HepG2 (cell line): ENCODE data around the gene ANO9.

Source experiments
- CEBPG ChIP-seq: IDR thresholded peaks from 2 replicates; pipeline ENCODE4 v1.6.1; 2016
- HOMEZ ChIP-seq: IDR thresholded peaks from 2 replicates; pipeline ENCODE4 v1.6.1; 2016; ENCODE audit warnings: low read depth
- KDM1A ChIP-seq: IDR thresholded peaks from 2 replicates; pipeline ENCODE4 v1.6.1; 2016; ENCODE audit warnings: missing compliant biosample characterization
- MYC ChIP-seq: sonication (generic); formaldehyde crosslinking; IDR thresholded peaks from 2 replicates; pipeline ENCODE4 v1.9.0; 2021; ENCODE audit warnings: missing genetic modification reagents, borderline replicate concordance
- NAIF1 ChIP-seq: sonication (generic); formaldehyde crosslinking; IDR thresholded peaks from 2 replicates; pipeline ENCODE4 v1.5.0; 2020; ENCODE audit warnings: mild to moderate bottlenecking, missing genetic modification reagents, borderline replicate concordance
- NBN ChIP-seq: fragments of 450-650 bp; conservative IDR thresholded peaks from 2 replicates; pipeline ENCODE4 v1.6.1; 2017
- REST ChIP-seq, 2 experiments: IDR thresholded peaks; 2 replicates each; pipeline ENCODE4 v1.6.1; 2011 to 2012; ENCODE audit warnings: low read length in 2 of 2, borderline replicate concordance in 1 of 2, low read depth in 1 of 2, mild to moderate bottlenecking in 1 of 2, moderate library complexity in 1 of 2
- SMAD3 ChIP-seq: sonication (generic); formaldehyde crosslinking; IDR thresholded peaks from 2 replicates; pipeline ENCODE4 v1.4.0; 2020; ENCODE audit warnings: missing genetic modification reagents
- SP1 ChIP-seq, 2 experiments: fragments of 450-650 bp in 1 of 2; sonication (generic) in 1 of 2; formaldehyde crosslinking in 1 of 2; IDR thresholded peaks; 2 replicates each; pipeline versions ENCODE4 v1.4.0 to v1.6.1; 2016 to 2020; ENCODE audit warnings: missing genetic modification reagents in 1 of 2
- ZBTB4 ChIP-seq: sonication (generic); formaldehyde crosslinking; IDR thresholded peaks from 2 replicates; pipeline ENCODE4 v1.4.0; 2020; ENCODE audit warnings: missing genetic modification reagents, mild to moderate bottlenecking, borderline replicate concordance
- ZNF224 ChIP-seq: sonication (generic); formaldehyde crosslinking; IDR thresholded peaks from 2 replicates; pipeline ENCODE4 v1.5.0; 2020; ENCODE audit warnings: mild to moderate bottlenecking, missing genetic modification reagents
- ZNF562 ChIP-seq: sonication (generic); formaldehyde crosslinking; IDR thresholded peaks from 2 replicates; pipeline ENCODE4 v1.8.0; 2022; ENCODE audit warnings: missing genetic modification reagents, borderline replicate concordance
- TF ChIP-seq, protein P1 (sequence below): sonication (generic); formaldehyde crosslinking; IDR thresholded peaks from 2 replicates; pipeline ENCODE4 v1.5.0; 2020; ENCODE audit warnings: mild to moderate bottlenecking, missing genetic modification reagents, moderate library complexity
- TF ChIP-seq, protein P2 (sequence below): sonication (generic); formaldehyde crosslinking; IDR thresholded peaks from 2 replicates; pipeline ENCODE4 v1.4.0; 2020; ENCODE audit warnings: missing genetic modification reagents, borderline replicate concordance

GRCh38 chr11:489610-490185 is 47.9 kb upstream of the ANO9 start:
- TF ChIP-seq NAIF1 (CRISPR knock-in tag) (no peak), KDM1A (CRISPR knock-in tag) (no peak), ZBTB4 (no peak), SMAD3 (CRISPR knock-in tag) (no peak), REST (IDR thresholded peaks at IDR 0.05; ENCODE audit: borderline replicate concordance in 1 of 2, low read depth in 1 of 2, low read length in 2 of 2) (no peak), ZNF224 (no peak), HOMEZ (CRISPR knock-in tag) (no peak), SP1 (IDR thresholded peaks at IDR 0.05) (no peak), SP1 (CRISPR knock-in tag; IDR thresholded peaks at IDR 0.05) (no peak), CEBPG (CRISPR knock-in tag) (no peak), NBN (no peak), ZNF562 (CRISPR knock-in tag) (no peak), MYC (CRISPR knock-in tag) (no peak)
- TF ChIP-seq, protein P1, sequence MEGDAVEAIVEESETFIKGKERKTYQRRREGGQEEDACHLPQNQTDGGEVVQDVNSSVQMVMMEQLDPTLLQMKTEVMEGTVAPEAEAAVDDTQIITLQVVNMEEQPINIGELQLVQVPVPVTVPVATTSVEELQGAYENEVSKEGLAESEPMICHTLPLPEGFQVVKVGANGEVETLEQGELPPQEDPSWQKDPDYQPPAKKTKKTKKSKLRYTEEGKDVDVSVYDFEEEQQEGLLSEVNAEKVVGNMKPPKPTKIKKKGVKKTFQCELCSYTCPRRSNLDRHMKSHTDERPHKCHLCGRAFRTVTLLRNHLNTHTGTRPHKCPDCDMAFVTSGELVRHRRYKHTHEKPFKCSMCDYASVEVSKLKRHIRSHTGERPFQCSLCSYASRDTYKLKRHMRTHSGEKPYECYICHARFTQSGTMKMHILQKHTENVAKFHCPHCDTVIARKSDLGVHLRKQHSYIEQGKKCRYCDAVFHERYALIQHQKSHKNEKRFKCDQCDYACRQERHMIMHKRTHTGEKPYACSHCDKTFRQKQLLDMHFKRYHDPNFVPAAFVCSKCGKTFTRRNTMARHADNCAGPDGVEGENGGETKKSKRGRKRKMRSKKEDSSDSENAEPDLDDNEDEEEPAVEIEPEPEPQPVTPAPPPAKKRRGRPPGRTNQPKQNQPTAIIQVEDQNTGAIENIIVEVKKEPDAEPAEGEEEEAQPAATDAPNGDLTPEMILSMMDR (CRISPR knock-in tag) = no peak
- TF ChIP-seq, protein P2, sequence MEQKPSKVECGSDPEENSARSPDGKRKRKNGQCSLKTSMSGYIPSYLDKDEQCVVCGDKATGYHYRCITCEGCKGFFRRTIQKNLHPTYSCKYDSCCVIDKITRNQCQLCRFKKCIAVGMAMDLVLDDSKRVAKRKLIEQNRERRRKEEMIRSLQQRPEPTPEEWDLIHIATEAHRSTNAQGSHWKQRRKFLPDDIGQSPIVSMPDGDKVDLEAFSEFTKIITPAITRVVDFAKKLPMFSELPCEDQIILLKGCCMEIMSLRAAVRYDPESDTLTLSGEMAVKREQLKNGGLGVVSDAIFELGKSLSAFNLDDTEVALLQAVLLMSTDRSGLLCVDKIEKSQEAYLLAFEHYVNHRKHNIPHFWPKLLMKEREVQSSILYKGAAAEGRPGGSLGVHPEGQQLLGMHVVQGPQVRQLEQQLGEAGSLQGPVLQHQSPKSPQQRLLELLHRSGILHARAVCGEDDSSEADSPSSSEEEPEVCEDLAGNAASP (CRISPR knock-in tag) = no peak
